GM18505 (cell line): ENCODE measurements around the gene FNDC11.

Source experiments
- ATAC-seq: cut with Tn5 transposase; IDR thresholded peaks from one replicate; pipeline ENCODE4 v1.9.1; 2021; ENCODE audit not compliant: unreplicated experiment
- POLR2A ChIP-seq: IDR thresholded peaks from 4 replicates; pipeline ENCODE4 v1.6.1; 2011; ENCODE audit warnings: borderline replicate concordance; ENCODE audit not compliant: insufficient read depth, insufficient read length; ENCODE audit errors: extremely low read depth

Gene FNDC11

GRCh38 chr20:63519668-63520503 lies 34.1 kb upstream of the FNDC11 start:
- no peak for TF ChIP-seq POLR2A
- ATAC-seq, result peak; percentile 37

- TF ChIP-seq POLR2A, result peak; percentile 97
- peak; percentile 73 for ATAC-seq
These were observed 33.4 kb upstream of the FNDC11 start, which contains the start of gene PPDPF for GRCh38 chr20:63520504-63520933. TSS of gene PPDPF (plus strand) at chr20:63520765. CDS start at chr20:63521309, 544 bp downstream.

DNA sequence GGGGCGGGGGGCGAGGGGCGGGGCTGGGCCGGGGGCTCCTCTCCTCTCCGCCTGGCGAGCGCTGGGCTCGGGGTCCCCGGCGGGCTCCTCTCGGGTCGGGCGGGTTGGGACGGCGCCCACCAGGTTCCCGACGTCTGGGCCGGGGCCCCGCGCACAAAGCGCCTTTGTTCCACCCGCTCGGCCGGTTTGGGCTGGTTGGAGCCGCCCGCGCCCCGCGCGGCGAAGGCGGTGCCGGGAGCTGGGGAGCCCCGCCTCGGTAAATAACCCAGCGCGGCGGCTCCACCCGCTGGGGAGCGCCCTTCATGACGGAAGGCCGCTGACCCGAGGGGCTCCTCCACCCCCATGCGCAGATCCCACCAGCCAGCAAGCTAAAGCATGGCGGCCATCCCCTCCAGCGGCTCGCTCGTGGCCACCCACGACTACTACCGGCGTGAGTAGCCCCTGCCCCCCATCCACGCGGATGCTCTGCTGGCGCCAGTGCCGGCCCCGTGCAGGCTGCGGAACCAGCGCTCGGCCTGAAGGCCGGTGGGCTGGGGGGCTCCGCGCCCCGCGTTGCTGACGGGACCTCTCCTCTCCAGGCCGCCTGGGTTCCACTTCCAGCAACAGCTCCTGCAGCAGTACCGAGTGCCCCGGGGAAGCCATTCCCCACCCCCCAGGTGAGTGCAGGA lies 32.9 kb upstream of the FNDC11 start:
- ATAC-seq, result peak; percentile 42
- no peak for TF ChIP-seq POLR2A

GRCh38 chr20:63521602-63522001 lies 32.4 kb upstream of the FNDC11 start:
- no peak for TF ChIP-seq POLR2A
- ATAC-seq, result no peak

GRCh38 chr20:63522091-63522868 lies 31.7 kb upstream of the FNDC11 start:
- ATAC-seq, result no peak
- TF ChIP-seq POLR2A, result peak; percentile 12

GRCh38 chr20:63522981-63523611 lies 30.9 kb upstream of the FNDC11 start:
- no peak for ATAC-seq
- no peak for TF ChIP-seq POLR2A

GRCh38 chr20:63525185-63525584 lies 28.8 kb upstream of the FNDC11 start:
- no peak for TF ChIP-seq POLR2A
- no peak for ATAC-seq

DNA sequence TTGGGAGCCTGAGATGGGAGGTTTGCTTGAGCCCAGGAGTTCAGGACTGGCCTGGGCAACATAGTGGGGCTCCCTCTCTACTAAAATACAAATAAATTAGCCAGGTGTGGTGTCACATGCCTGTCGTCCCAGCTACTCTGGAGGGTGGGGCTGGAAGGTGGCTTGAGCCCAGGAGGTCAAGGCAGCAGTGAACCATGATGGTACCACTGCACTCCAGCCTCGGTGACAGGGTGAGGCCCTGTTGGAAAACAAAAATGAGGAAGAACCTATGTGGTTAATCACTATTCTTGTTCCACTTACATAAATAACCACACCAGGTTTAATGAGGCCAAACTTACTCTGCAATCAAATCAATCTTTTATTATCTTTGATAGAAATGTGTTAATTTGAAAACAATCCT lies 28.0 kb upstream of the FNDC11 start:
- TF ChIP-seq POLR2A, result no peak
- no peak for ATAC-seq

GRCh38 chr20:63527184-63527583 lies 26.8 kb upstream of the FNDC11 start:
- no peak for ATAC-seq
- no peak for TF ChIP-seq POLR2A

- no peak for TF ChIP-seq POLR2A
- no peak for ATAC-seq
These were observed 24.6 kb upstream of the FNDC11 start for GRCh38 chr20:63529180-63529860.

GRCh38 chr20:63529861-63530787 lies 23.8 kb upstream of the FNDC11 start:
- TF ChIP-seq POLR2A, result no peak
- no peak for ATAC-seq
